ENCODE measurements around the gene ANKRD33. TPM values are rescaled to one million over a fixed set of nuclear protein-coding genes. Genes with fewer than 3 reads are reported as not detected.

Gene ANKRD33
- polyA plus RNA-seq, 1 of the 3 experiments (the other 2 are of a cell fraction): not detected

DNA sequence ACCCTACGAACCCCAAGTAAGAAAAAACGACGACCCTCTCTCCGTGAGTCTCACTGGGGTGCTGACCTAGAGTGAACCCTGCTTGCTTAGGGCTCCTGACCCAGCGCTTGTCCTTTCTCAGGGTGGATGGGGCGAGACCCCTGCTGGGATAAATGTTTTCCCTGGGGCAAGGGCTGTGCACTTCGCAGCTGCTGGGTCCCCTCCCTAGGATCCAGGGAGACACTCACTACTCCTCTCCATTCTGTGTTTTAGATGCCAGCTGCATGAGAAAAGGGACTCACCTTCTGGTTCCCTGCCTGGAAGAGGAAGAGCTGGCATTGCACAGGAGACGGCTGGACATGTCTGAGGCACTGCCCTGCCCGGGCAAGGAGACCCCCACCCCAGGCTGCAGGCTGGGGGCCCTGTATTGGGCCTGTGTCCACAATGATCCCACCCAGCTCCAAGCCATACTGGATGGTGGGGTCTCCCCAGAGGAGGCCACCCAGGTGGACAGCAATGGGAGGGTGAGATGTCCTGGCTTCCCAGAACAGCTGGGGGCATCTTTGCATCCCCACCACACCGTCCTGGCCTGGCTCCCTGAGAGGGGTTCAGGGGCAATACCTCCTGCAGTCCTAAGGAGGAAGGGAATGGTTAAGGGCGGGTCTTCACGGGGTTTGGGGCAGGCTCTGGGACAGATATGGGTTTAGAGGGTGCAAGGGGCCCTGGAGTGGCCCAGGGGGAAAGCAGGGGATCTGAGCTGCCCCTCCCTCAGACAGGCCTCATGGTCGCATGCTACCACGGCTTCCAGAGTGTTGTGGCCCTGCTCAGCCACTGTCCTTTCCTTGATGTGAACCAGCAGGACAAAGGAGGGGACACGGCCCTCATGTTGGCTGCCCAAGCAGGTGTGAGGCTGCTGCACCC is 663 bp downstream of the ANKRD33 start:
- Histone ChIP-seq H3K4me3 (ENCODE audit: low read depth in 2 of 2, low read length in 1 of 2) (no peak overlapping the region), H3K36me3 (replicated peaks in 1 of 2; ENCODE audit: control insufficient read depth in 1 of 2, insufficient read depth in 2 of 2, low read length in 1 of 2) (no peaks in the 10 kb centered on the region), H3K27me3 (ENCODE audit: insufficient read depth) (no peaks in the 10 kb centered on the region), H3F3A (replicated peaks; ENCODE audit: insufficient read depth) (no peaks in the 10 kb centered on the region), H3K9me2 (no peaks in the 10 kb centered on the region), H3K79me2 (ENCODE audit: insufficient read depth) (no peaks in the 10 kb centered on the region), H3K9ac (no peak overlapping the region), H4K20me1 (ENCODE audit: insufficient read depth) (no peaks in the 10 kb centered on the region), H3K9me3 (no peaks in the 10 kb centered on the region), H2AFZ (ENCODE audit: low read depth) (no peak overlapping the region), H3K4me1 (ENCODE audit: control insufficient read depth in 1 of 2, insufficient read depth in 2 of 2, low read depth in 1 of 2, low read length in 1 of 2) (no peaks in the 10 kb centered on the region; a peak in 1 of 4 replicates), H3K27ac (ENCODE audit: low read depth in 2 of 2, low read length in 1 of 2) (no peak overlapping the region), H3K4me2 (no peak overlapping the region)
- 84% methylated on average over 8 of the region's 15 CpGs for WGBS (ENCODE audit: low lambda C conversion rate)
- POLR2A ChIA-PET: no interaction called here
- DNase-seq: peak; percentile 19
- CTCF ChIA-PET: interaction anchor here (0.8 to 12.2 kb wide), 14 partner anchors 13 to 467 kb away, joined by 3 to 141 read pairs (median 5); no protein-coding TSS in a partner anchor
- TF ChIP-seq CHD2 (IDR thresholded peaks at IDR 0.05; ENCODE audit: low read length, partially characterized antibody) (no peak), TAF1 (IDR thresholded peaks at IDR 0.05; ENCODE audit: borderline replicate concordance, low read depth, low read length) (no peak), EP300 (IDR thresholded peaks at IDR 0.05; ENCODE audit: borderline replicate concordance in 1 of 2, low read depth in 1 of 2, low read length in 1 of 2) (no peak), FOXM1 (IDR thresholded peaks at IDR 0.05; ENCODE audit: low read depth) (no peak), MXI1 (IDR thresholded peaks at IDR 0.05; ENCODE audit: low read depth, low read length) (no peak), YY1 (IDR thresholded peaks at IDR 0.05; ENCODE audit: low read depth) (no peak), GABPA (IDR thresholded peaks at IDR 0.05; ENCODE audit: low read depth) (no peak), NRF1 (IDR thresholded peaks at IDR 0.05; ENCODE audit: low read depth, low read length) (no peak), ELF1 (IDR thresholded peaks at IDR 0.05) (no peak), RCOR1 (IDR thresholded peaks at IDR 0.05; ENCODE audit: low read length) (no peak), FOSL2 (IDR thresholded peaks at IDR 0.05; ENCODE audit: borderline replicate concordance, low read depth) (no peak), SMC3 (IDR thresholded peaks at IDR 0.05; ENCODE audit: low read depth, low read length) (no peak)
- TF ChIP-seq, protein P1, sequence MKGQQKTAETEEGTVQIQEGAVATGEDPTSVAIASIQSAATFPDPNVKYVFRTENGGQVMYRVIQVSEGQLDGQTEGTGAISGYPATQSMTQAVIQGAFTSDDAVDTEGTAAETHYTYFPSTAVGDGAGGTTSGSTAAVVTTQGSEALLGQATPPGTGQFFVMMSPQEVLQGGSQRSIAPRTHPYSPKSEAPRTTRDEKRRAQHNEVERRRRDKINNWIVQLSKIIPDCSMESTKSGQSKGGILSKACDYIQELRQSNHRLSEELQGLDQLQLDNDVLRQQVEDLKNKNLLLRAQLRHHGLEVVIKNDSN (IDR thresholded peaks at IDR 0.05; ENCODE audit: borderline replicate concordance, low read depth): no peak
- TF ChIP-seq, protein P2, sequence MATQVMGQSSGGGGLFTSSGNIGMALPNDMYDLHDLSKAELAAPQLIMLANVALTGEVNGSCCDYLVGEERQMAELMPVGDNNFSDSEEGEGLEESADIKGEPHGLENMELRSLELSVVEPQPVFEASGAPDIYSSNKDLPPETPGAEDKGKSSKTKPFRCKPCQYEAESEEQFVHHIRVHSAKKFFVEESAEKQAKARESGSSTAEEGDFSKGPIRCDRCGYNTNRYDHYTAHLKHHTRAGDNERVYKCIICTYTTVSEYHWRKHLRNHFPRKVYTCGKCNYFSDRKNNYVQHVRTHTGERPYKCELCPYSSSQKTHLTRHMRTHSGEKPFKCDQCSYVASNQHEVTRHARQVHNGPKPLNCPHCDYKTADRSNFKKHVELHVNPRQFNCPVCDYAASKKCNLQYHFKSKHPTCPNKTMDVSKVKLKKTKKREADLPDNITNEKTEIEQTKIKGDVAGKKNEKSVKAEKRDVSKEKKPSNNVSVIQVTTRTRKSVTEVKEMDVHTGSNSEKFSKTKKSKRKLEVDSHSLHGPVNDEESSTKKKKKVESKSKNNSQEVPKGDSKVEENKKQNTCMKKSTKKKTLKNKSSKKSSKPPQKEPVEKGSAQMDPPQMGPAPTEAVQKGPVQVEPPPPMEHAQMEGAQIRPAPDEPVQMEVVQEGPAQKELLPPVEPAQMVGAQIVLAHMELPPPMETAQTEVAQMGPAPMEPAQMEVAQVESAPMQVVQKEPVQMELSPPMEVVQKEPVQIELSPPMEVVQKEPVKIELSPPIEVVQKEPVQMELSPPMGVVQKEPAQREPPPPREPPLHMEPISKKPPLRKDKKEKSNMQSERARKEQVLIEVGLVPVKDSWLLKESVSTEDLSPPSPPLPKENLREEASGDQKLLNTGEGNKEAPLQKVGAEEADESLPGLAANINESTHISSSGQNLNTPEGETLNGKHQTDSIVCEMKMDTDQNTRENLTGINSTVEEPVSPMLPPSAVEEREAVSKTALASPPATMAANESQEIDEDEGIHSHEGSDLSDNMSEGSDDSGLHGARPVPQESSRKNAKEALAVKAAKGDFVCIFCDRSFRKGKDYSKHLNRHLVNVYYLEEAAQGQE (IDR thresholded peaks at IDR 0.05; ENCODE audit: low read depth, low read length): no peak
- TF ChIP-seq, protein P3, sequence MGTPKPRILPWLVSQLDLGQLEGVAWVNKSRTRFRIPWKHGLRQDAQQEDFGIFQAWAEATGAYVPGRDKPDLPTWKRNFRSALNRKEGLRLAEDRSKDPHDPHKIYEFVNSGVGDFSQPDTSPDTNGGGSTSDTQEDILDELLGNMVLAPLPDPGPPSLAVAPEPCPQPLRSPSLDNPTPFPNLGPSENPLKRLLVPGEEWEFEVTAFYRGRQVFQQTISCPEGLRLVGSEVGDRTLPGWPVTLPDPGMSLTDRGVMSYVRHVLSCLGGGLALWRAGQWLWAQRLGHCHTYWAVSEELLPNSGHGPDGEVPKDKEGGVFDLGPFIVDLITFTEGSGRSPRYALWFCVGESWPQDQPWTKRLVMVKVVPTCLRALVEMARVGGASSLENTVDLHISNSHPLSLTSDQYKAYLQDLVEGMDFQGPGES (IDR thresholded peaks at IDR 0.05; ENCODE audit: low read depth, low read length): no peak

Data from SK-N-SH (cell line).